HEK293T (cell line): ENCODE data around the gene SLC17A9.
"Not testable (repeated sequence)": the region's sequence is repeated elsewhere in the genome, so short reads cannot be mapped to it uniquely, and the experiment has no call there.

ENCODE experiments used
- CTCF ChIA-PET: fragments of 350-600 bp; formaldehyde crosslinking; extraction: SDS; loops from one replicate; lab custom pipeline; 2021; ENCODE audit warnings: antibody characterized with exemption, inconsistent platforms; lab: Yijun Ruan, JAX
- POLR2A ChIA-PET: fragments of 350-600 bp; formaldehyde crosslinking; extraction: SDS; loops from one replicate; lab custom pipeline; 2020; ENCODE audit warnings: antibody characterized with exemption, inconsistent platforms; lab: Yijun Ruan, JAX
- DNase-seq: peaks from one replicate; pipeline ENCODE4 v3.0.0; 2012; ENCODE audit warnings: mixed read lengths; ENCODE audit errors: extremely low spot score
- ARNT ChIP-seq: fragments of 450-650 bp; IDR thresholded peaks from 2 replicates; pipeline ENCODE4 v1.6.1; 2017; ENCODE audit warnings: mild to moderate bottlenecking
- BHLHE40 ChIP-seq: fragments of 450-650 bp; IDR thresholded peaks from 2 replicates; pipeline ENCODE4 v1.6.1; 2016; ENCODE audit warnings: mild to moderate bottlenecking, moderate library complexity, borderline replicate concordance
- CTBP1 ChIP-seq: fragments of 450-650 bp; IDR thresholded peaks from 2 replicates; pipeline ENCODE4 v1.6.1; 2016; ENCODE audit warnings: borderline replicate concordance
- ELF4 ChIP-seq: fragments of 450-650 bp; IDR thresholded peaks from 2 replicates; pipeline ENCODE4 v1.6.1; 2017; ENCODE audit warnings: antibody characterized with exemption
- FOXA1 ChIP-seq: fragments of 450-650 bp; IDR thresholded peaks from 2 replicates; pipeline ENCODE4 v1.6.1; 2016; ENCODE audit warnings: mild to moderate bottlenecking
- FOXK2 ChIP-seq: fragments of 450-650 bp; IDR thresholded peaks from 2 replicates; pipeline ENCODE4 v1.6.1; 2016; ENCODE audit warnings: mild to moderate bottlenecking
- FOXM1 ChIP-seq: fragments of 450-650 bp; IDR thresholded peaks from 2 replicates; pipeline ENCODE4 v1.6.1; 2017; ENCODE audit warnings: mild to moderate bottlenecking, borderline replicate concordance
- HDGF ChIP-seq: fragments of 450-650 bp; IDR thresholded peaks from 2 replicates; pipeline ENCODE4 v1.6.1; 2017; ENCODE audit warnings: antibody characterized with exemption, borderline replicate concordance
- L3MBTL2 ChIP-seq: fragments of 450-650 bp; conservative IDR thresholded peaks from 2 replicates; pipeline ENCODE4 v1.6.1; 2016; ENCODE audit warnings: mild to moderate bottlenecking
- LEF1 ChIP-seq: fragments of 450-650 bp; IDR thresholded peaks from 2 replicates; pipeline ENCODE4 v1.6.1; 2017; ENCODE audit warnings: mild to moderate bottlenecking, borderline replicate concordance
- NFRKB ChIP-seq: fragments of 450-650 bp; IDR thresholded peaks from 2 replicates; pipeline ENCODE4 v1.6.1; 2016; ENCODE audit warnings: mild to moderate bottlenecking, moderate library complexity
- SP1 ChIP-seq: fragments of 450-650 bp; IDR thresholded peaks from 2 replicates; pipeline ENCODE4 v1.6.1; 2017
- SUZ12 ChIP-seq: fragments of 450-650 bp; IDR thresholded peaks from 2 replicates; pipeline ENCODE4 v1.6.1; 2016; ENCODE audit warnings: mild to moderate bottlenecking
- TARDBP ChIP-seq: fragments of 450-650 bp; IDR thresholded peaks from 2 replicates; pipeline ENCODE4 v1.6.1; 2016
- ZNF384 ChIP-seq: fragments of 450-650 bp; IDR thresholded peaks from 2 replicates; pipeline ENCODE4 v1.6.1; 2016
- TF ChIP-seq, protein P1 (sequence below): fragments of 450-650 bp; IDR thresholded peaks from 2 replicates; pipeline ENCODE4 v1.6.1; 2016

SLC17A9 gene

DNA sequence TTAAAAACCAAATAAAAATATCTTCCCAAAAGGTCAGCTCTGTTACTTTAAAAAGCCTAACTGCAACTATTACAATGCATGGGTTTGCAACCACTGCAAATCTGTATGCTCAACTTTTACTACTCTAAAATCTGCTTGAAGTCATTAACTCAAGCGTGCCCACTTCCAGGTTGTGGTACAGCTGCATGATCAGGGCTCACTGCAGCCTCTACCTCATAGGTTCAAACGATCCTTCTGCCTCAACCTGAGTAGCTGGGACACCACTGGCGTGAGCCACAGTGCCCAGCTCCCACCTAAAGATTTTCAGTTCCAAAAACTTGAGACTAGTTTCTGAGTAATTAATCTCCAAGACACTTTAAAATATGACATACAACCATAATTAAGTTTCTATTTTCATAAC lies 34.4 kb upstream of the SLC17A9 start:
- POLR2A ChIA-PET, result interaction anchor here (1.2 kb wide), 1 partner anchor 19 kb away, joined by 3 read pairs; the partner anchor contains the start of gene GID8
- no peak for TF ChIP-seq HDGF
- TF ChIP-seq BHLHE40, result no peak
- no peak for TF ChIP-seq FOXA1
- no peak for TF ChIP-seq ELF4
- CTCF ChIA-PET, result interaction anchor here (1.4 to 5.5 kb wide), 3 partner anchors 9 to 18 kb away, joined by 3 to 20 read pairs (median 7); partner anchors contain the start of gene DIDO1
- no peak for DNase-seq

GRCh38 chr20:62918831-62919230 lies 33.7 kb upstream of the SLC17A9 start:
- CTCF ChIA-PET, result interaction anchor here (1.4 to 5.5 kb wide), 3 partner anchors 8 to 18 kb away, joined by 3 to 20 read pairs (median 7); partner anchors contain the start of gene DIDO1
- DNase-seq, result no peak
- TF ChIP-seq HDGF (no peak), L3MBTL2 (no peak), FOXK2 (no peak), CTBP1 (no peak), SUZ12 (no peak), ARNT (no peak), TARDBP (no peak), FOXA1 (no peak), ELF4 (no peak), FOXM1 (no peak), ZNF384 (no peak), SP1 (no peak)
- TF ChIP-seq, protein P1, sequence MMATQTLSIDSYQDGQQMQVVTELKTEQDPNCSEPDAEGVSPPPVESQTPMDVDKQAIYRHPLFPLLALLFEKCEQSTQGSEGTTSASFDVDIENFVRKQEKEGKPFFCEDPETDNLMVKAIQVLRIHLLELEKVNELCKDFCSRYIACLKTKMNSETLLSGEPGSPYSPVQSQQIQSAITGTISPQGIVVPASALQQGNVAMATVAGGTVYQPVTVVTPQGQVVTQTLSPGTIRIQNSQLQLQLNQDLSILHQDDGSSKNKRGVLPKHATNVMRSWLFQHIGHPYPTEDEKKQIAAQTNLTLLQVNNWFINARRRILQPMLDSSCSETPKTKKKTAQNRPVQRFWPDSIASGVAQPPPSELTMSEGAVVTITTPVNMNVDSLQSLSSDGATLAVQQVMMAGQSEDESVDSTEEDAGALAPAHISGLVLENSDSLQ, result no peak
- POLR2A ChIA-PET, result no interaction called here

DNA sequence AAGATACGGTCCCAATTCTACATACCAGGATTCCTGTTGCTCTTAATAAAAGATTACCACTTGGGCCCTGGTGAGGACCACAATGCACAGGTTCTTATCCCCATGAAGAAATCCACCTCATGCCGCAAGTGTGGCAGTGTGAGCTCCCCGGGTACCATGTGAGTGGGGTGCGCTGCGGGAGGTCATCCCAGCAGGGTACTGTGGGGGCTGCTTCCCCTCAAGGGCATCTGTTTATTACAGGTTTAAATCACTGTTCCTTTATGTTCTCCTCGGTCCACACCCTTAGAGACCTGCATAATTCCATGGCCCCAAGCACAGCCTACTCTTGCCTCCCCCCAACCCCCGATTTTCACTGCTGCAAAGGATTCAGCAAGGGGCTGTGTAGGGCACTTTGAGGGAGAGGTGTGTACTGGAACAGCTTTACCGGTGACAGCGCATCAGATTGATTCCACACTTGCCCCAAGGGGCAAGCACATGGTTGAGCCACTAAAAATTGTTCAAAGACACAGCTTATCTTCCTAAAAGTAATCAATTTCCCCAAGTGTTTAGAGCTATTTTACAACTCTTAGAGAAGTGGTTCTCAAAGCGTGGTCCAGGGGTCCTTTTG lies 32.4 kb upstream of the SLC17A9 start:
- ChIA-PET POLR2A (no interaction called here), CTCF (interaction anchor here (0.6 to 5.5 kb wide), 4 partner anchors 13 to 1659 kb away, joined by 4 to 20 read pairs (median 5); no protein-coding TSS in a partner anchor)
- no peak for TF ChIP-seq ELF4
- DNase-seq, result no peak

DNA sequence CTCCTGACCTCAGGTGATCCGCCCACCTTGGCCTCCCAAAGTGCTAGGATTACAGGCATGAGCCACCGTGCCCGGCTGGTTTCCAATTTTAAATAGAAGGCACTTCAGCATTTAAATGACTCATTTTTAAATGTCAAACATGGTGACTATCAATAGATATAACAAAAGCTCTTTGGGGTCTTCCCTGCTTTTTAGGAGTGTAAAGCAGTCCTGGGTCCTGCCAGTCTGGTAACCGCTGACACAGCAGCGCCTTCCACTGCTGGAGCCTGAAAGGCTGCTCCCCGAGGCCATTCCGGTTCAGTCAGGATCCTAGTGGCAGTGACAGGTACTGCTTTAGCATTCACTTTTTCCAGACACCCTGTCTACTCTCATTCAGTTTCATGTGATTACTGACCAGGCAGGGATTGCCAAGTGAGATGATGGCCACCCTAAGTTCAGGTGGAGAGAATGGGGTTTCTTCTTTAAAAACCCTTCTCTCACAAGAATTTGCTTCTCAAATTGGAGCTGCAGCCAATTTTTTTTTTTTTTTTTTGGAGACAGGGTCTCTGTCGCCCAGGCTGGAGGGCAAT lies 31.3 kb upstream of the SLC17A9 start:
- CTCF ChIA-PET, result interaction anchor here (0.6 to 1.1 kb wide), 5 partner anchors 18 to 297 kb away, joined by 3 to 5 read pairs (median 3); no protein-coding TSS in a partner anchor
- POLR2A ChIA-PET, result no interaction called here
- peak; percentile 75 for DNase-seq
- TF ChIP-seq, protein P1, result peak; percentile 57
- TF ChIP-seq SP1, result no peak

DNA sequence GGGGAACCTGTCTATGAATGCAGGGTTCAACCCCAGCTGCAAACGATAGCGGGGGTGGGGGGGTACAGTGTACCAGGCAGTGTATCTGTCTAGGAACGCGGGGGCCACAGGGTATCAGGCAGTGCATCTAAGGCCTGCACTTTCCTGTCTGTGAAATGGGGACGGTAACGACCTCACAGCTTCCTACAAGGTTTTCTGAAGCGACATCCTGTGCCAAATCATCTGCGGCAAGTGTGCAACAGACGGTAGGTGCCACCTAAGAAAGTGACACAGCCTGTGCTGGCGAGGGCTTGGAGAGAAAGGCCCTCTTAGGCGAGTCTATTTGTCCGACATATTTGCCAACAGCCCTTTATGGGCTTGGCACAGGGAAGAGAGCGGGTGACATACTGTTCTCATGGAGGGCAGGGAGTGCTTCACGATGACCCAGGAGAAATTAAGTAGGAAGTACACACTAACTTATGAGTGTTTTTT lies 30.0 kb upstream of the SLC17A9 start:
- POLR2A ChIA-PET, result interaction anchor here (6.5 kb wide), 1 partner anchor 14 kb away, joined by 50 read pairs; the partner anchor contains the start of gene GID8
- TF ChIP-seq ZNF384, result no peak
- no peak for TF ChIP-seq SUZ12
- TF ChIP-seq FOXK2, result no peak
- TF ChIP-seq TARDBP, result no peak
- TF ChIP-seq FOXM1, result no peak
- no peak for TF ChIP-seq BHLHE40
- no peak for TF ChIP-seq LEF1
- TF ChIP-seq CTBP1, result no peak
- no peak for TF ChIP-seq ARNT
- TF ChIP-seq ELF4, result no peak
- TF ChIP-seq SP1, result no peak
- no peak for TF ChIP-seq NFRKB
- TF ChIP-seq HDGF, result no peak

DNA sequence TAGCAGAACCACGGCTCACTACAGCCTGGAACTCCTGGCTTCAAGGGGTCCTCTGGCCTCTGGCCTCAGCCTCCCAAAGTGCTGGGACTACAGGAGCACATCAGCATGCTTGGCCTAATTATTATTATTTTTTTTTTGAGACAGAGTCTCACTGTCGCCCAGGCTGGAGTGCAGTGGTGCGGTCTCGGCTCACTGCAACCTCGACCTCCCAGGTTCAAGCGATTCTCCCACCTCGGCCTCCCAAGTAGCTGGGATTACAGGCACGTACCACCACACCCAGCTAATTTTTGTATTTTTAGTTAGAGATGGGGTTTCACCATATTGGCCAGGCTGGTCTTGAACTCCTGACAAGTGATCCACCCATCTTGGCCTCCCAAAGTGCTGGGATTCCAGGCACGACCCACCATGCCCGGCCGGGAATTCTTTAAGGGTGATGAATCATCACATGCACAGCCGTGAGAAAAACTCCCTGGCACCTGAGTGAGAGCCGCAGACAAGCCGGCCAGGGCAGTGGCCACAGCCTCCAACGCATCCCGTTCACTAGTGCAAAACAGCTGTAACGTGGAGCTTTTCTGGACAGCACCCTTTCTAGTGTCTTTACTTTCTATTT lies 29.3 kb upstream of the SLC17A9 start:
- ChIA-PET CTCF (interaction anchor here (1.0 kb wide), 1 partner anchor 16 kb away, joined by 4 read pairs; no protein-coding TSS in a partner anchor), POLR2A (interaction anchor here (6.5 kb wide), 1 partner anchor 13 kb away, joined by 50 read pairs; the partner anchor contains the start of gene GID8)
- DNase-seq, result not testable (repeated sequence)

More for the DNA sequence above, 30.0 kb upstream of the SLC17A9 start:
- DNase-seq, result no peak
- CTCF ChIA-PET, result no interaction called here
